Stomach (tissue), 4 donors: ENCODE measurements around the gene NEK7.

Experiments used
- EP300 ChIP-seq: sonication (generic); formaldehyde crosslinking; IDR thresholded peaks from one replicate; pipeline ENCODE4 v1.6.1; 2017; ENCODE audit warnings: antibody characterized with exemption
- POLR2A ChIP-seq, 4 donors: fragments of 450-650 bp; IDR thresholded peaks; one replicate each; pipeline ENCODE4 v1.6.1; 2016; ENCODE audit warnings: antibody characterized with exemption in 4 of 4, control low read depth in 2 of 4, mild to moderate bottlenecking in 1 of 4, moderate library complexity in 1 of 4
- POLR2AphosphoS5 ChIP-seq, 3 donors: sonication (generic); formaldehyde crosslinking; IDR thresholded peaks; one replicate each; pipeline ENCODE4 v1.6.1; 2016; ENCODE audit warnings: antibody characterized with exemption in 3 of 3
- TF ChIP-seq, protein P1 (sequence below), 7 experiments: fragments of 450-650 bp in 4 of 7; fragments of 200-600 bp in 3 of 7; sonication (generic) in 3 of 7; IDR thresholded peaks; one replicate each; pipeline ENCODE4 v1.5.1; 2016 to 2019; ENCODE audit warnings: antibody characterized with exemption in 7 of 7, control low read depth in 2 of 7, mild to moderate bottlenecking in 1 of 7

- TF ChIP-seq, protein P1, sequence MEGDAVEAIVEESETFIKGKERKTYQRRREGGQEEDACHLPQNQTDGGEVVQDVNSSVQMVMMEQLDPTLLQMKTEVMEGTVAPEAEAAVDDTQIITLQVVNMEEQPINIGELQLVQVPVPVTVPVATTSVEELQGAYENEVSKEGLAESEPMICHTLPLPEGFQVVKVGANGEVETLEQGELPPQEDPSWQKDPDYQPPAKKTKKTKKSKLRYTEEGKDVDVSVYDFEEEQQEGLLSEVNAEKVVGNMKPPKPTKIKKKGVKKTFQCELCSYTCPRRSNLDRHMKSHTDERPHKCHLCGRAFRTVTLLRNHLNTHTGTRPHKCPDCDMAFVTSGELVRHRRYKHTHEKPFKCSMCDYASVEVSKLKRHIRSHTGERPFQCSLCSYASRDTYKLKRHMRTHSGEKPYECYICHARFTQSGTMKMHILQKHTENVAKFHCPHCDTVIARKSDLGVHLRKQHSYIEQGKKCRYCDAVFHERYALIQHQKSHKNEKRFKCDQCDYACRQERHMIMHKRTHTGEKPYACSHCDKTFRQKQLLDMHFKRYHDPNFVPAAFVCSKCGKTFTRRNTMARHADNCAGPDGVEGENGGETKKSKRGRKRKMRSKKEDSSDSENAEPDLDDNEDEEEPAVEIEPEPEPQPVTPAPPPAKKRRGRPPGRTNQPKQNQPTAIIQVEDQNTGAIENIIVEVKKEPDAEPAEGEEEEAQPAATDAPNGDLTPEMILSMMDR (IDR thresholded peaks at IDR 0.05): no peak
- no peak for TF ChIP-seq POLR2A (IDR thresholded peaks at IDR 0.05)
- TF ChIP-seq EP300: no peak
- TF ChIP-seq POLR2AphosphoS5 (IDR thresholded peaks at IDR 0.05): no peak
Measured at GRCh38 chr1:198212126-198212525, 55.3 kb downstream of the NEK7 start.
